Transverse colon (tissue), 4 donors: ENCODE results near the gene NKX1-1. TPM values are rescaled to one million over a fixed set of nuclear protein-coding genes. Genes with fewer than 3 reads are reported as not detected.

Source experiments
- DNase-seq: peaks from one replicate; pipeline ENCODE4 v3.0.0-alpha.2; 2019
- H3K27ac ChIP-seq, 4 donors: fragments of 200-600 bp; sonication (generic); 2 replicates each; pipeline ENCODE4 v1.5.1; 2016 to 2018; ENCODE audit warnings: inconsistent platforms in 4 of 4
- H3K27me3 ChIP-seq: fragments of 200-600 bp; sonication (generic); 2 replicates; pipeline ENCODE4 v1.5.1; 2017; ENCODE audit warnings: inconsistent platforms
- H3K36me3 ChIP-seq, 4 donors: fragments of 200-600 bp; sonication (generic); 2 replicates each; pipeline ENCODE4 v1.5.1; 2017 to 2019; ENCODE audit warnings: inconsistent platforms in 4 of 4
- H3K4me1 ChIP-seq, 4 donors: fragments of 200-600 bp; sonication (generic); 2 replicates each; pipeline ENCODE4 v1.5.1; 2017 to 2020; ENCODE audit warnings: inconsistent platforms in 4 of 4
- H3K4me3 ChIP-seq, 4 donors: fragments of 200-600 bp; sonication (generic); 1 replicate in 1 of 4; 2 replicates in 3 of 4; pipeline versions ENCODE4 v1.5.1 to v1.6.1; 2017 to 2019; ENCODE audit warnings: inconsistent platforms in 4 of 4
- H3K9me3 ChIP-seq, 2 donors: fragments of 200-600 bp; sonication (generic); 2 replicates each; pipeline ENCODE4 v1.5.1; 2017 to 2019; ENCODE audit warnings: inconsistent platforms in 2 of 2
- EP300 ChIP-seq: sonication (generic); formaldehyde crosslinking; IDR thresholded peaks from one replicate; pipeline ENCODE4 v1.6.1; 2017; ENCODE audit warnings: antibody characterized with exemption, low read depth
- POLR2A ChIP-seq: fragments of 450-650 bp; IDR thresholded peaks from one replicate; pipeline ENCODE4 v1.6.1; 2016; ENCODE audit warnings: antibody characterized with exemption, mild to moderate bottlenecking, moderate library complexity
- POLR2AphosphoS5 ChIP-seq, 3 donors: sonication (generic); formaldehyde crosslinking; IDR thresholded peaks; one replicate each; pipeline ENCODE4 v1.6.1; 2016; ENCODE audit warnings: antibody characterized with exemption in 3 of 3
- WGBS, 2 donors: methylation state at CpG; one replicate each; pipeline ENCODE4 v1.1.5; 2018; ENCODE audit warnings: low coverage in 1 of 2; 5-methylcytosine and 5-hydroxymethylcytosine counted together
- in situ Hi-C, 4 donors: fragments of 200-750 bp; cut with MboI; loops; one replicate each; pipeline versions ENCODE4 v1.15.0 to v1.15.1; 2017; ENCODE audit warnings: low sequenced_read_pairs in 3 of 4, low pct_ligation_motif_present in 1 of 4, low pct_unique_long_range_greater_than_20kb in 1 of 4
- intact Hi-C: fragments of 100-400 bp; cut with DNase I; formaldehyde crosslinking; loops from one replicate; pipeline ENCODE4 v1.15.1; 2023; ENCODE audit warnings: low total_unique reads
- total RNA-seq, 4 donors: library from RNA; depleted of rRNA; stranded (reverse); fragments of >200 nt; gene quantifications; one replicate each; pipeline ENCODE4 v1.1.0, GENCODE V29; 2016
- TF ChIP-seq, protein P1 (sequence below), 5 experiments: fragments of 200-600 bp in 3 of 5; fragments of 450-650 bp in 2 of 5; sonication (generic) in 3 of 5; IDR thresholded peaks; 1 replicate in 2 of 5; 2 replicates in 3 of 5; pipeline ENCODE4 v1.5.1; 2016 to 2017; ENCODE audit warnings: antibody characterized with exemption in 5 of 5, inconsistent platforms in 3 of 5, mild to moderate bottlenecking in 2 of 5, moderate library complexity in 1 of 5

The NKX1-1 gene
- total RNA-seq, 4 donors from 2014 or later, result not detected

DNA sequence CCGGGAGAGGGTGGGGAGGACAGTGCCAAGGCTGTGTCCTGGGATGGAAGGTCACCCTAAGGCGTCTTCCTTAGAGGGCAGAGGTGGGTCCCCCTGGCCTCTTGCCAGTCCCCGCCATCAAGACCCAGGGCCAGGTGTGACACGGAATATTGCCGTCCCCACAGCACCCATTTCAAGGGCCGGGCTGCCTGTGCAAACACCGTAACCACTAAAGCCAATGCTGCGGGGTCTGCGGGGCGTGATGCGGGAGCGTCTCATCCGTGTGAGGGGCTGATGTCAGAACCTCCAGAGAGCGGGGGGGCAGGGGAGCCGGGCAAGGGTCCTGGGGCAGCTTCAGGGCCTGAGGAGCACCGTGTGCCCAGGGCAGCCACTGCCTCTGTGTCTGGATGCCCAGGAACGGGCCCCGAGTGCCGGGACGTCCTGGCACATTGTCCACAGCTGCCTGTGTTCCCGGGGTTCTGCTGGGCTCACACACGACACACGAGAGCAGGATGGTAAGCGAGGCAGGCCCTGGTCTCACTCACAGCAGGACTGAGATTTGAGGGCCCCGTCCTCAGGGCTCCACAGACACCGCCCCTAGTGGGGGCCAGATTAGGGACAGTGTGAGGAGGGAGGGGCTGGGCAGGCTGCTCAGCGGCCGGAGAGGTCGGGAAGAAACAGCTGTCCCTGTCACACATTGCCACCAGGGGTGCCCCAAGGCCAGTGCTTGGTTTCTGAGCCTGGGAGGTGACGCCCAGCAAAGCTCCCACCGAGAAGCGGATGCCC lies 29.2 kb downstream of the NKX1-1 start:
- no peak for DNase-seq
- H3K36me3 ChIP-seq, result no peaks in the 10 kb centered on the region
- TF ChIP-seq, protein P1, sequence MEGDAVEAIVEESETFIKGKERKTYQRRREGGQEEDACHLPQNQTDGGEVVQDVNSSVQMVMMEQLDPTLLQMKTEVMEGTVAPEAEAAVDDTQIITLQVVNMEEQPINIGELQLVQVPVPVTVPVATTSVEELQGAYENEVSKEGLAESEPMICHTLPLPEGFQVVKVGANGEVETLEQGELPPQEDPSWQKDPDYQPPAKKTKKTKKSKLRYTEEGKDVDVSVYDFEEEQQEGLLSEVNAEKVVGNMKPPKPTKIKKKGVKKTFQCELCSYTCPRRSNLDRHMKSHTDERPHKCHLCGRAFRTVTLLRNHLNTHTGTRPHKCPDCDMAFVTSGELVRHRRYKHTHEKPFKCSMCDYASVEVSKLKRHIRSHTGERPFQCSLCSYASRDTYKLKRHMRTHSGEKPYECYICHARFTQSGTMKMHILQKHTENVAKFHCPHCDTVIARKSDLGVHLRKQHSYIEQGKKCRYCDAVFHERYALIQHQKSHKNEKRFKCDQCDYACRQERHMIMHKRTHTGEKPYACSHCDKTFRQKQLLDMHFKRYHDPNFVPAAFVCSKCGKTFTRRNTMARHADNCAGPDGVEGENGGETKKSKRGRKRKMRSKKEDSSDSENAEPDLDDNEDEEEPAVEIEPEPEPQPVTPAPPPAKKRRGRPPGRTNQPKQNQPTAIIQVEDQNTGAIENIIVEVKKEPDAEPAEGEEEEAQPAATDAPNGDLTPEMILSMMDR (IDR thresholded peaks at IDR 0.05), result no peak
- TF ChIP-seq POLR2A (no peak), POLR2AphosphoS5 (IDR thresholded peaks at IDR 0.05) (no peak), EP300 (no peak)

DNA sequence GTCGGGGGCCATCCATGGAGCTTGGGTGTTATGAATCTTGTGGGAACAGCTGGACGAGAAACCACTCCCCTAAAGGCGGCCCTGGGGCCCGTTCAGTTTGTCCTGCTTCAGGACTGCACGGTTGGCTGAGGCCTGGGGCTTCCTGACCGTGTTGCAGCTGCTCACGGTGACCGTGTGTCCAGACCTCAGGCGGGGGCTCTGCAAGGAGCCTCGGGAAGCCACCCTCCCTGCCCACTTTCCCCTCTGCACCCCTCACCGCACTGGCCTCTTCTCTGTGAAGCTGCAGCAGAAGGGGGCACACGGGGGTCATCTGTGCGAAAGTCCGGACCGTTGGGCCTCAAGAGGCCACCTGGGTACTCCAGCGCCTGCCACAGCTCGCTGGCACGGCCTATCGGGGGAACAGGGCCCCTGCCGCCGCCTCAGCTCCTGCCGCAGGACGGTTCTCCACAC lies 29.8 kb downstream of the NKX1-1 start:
- 93% methylated on average over 23 of the region's 23 CpGs; no CpG with 5 or more reads in 1 of the 2 donors for WGBS, 2 donors
- in situ Hi-C loops, result no loop called here
- TF ChIP-seq EP300, result no peak
- TF ChIP-seq, protein P1 (IDR thresholded peaks at IDR 0.05), result no peak
- TF ChIP-seq POLR2A, result no peak
- no peak for TF ChIP-seq POLR2AphosphoS5 (IDR thresholded peaks at IDR 0.05)
- Histone ChIP-seq H3K4me1 (no peaks in the 10 kb centered on the region), H3K9me3 (no peaks in the 10 kb centered on the region), H3K27me3 (no peaks in the 10 kb centered on the region), H3K27ac (no peak overlapping the region), H3K36me3 (no peaks in the 10 kb centered on the region), H3K4me3 (no peak overlapping the region)
- intact Hi-C loops, result no loop called here
- no peak for DNase-seq

More for the DNA sequence above, 29.2 kb downstream of the NKX1-1 start:
- Histone ChIP-seq H3K4me1 (no peaks in the 10 kb centered on the region), H3K27ac (no peak overlapping the region), H3K4me3 (no peak overlapping the region), H3K27me3 (no peaks in the 10 kb centered on the region), H3K9me3 (no peaks in the 10 kb centered on the region)
- WGBS, 2 donors, result 87% methylated on average over 20 of the region's 32 CpGs; no CpG with 5 or more reads in 1 of the 2 donors
- in situ Hi-C loops, result no loop called here
- intact Hi-C loops, result no loop called here

- 93% methylated on average over 17 of the region's 17 CpGs; no CpG with 5 or more reads in 1 of the 2 donors for WGBS, 2 donors
- Histone ChIP-seq H3K36me3 (no peaks in the 10 kb centered on the region), H3K27ac (no peak overlapping the region), H3K4me3 (no peak overlapping the region), H3K9me3 (no peaks in the 10 kb centered on the region), H3K27me3 (no peaks in the 10 kb centered on the region), H3K4me1 (no peaks in the 10 kb centered on the region)
- intact Hi-C loops, result no loop called here
- in situ Hi-C loops, result no loop called here
- no peak for DNase-seq
- TF ChIP-seq POLR2A (no peak), POLR2AphosphoS5 (IDR thresholded peaks at IDR 0.05) (no peak), EP300 (no peak)
- TF ChIP-seq, protein P1 (IDR thresholded peaks at IDR 0.05), result no peak
Measured at GRCh38 chr4:1375761-1376322, 30.4 kb downstream of the NKX1-1 start.

GRCh38 chr4:1375051-1375721 lies 31.1 kb downstream of the NKX1-1 start:
- no peak for DNase-seq
- in situ Hi-C loops, result no loop called here
- Histone ChIP-seq H3K27me3 (no peaks in the 10 kb centered on the region), H3K27ac (no peak overlapping the region), H3K36me3 (no peaks in the 10 kb centered on the region), H3K9me3 (no peaks in the 10 kb centered on the region), H3K4me1 (no peaks in the 10 kb centered on the region), H3K4me3 (no peak overlapping the region)
- intact Hi-C loops, result no loop called here
- TF ChIP-seq POLR2AphosphoS5 (IDR thresholded peaks at IDR 0.05), result no peak
- TF ChIP-seq, protein P1 (IDR thresholded peaks at IDR 0.05), result no peak
- no peak for TF ChIP-seq POLR2A
- no peak for TF ChIP-seq EP300
- WGBS, 2 donors, result 95 to 96% methylated on average over 13 to 24 of the region's 36 CpGs
